ENCODE measurements around the gene ELK1.

ELK1 gene

DNA sequence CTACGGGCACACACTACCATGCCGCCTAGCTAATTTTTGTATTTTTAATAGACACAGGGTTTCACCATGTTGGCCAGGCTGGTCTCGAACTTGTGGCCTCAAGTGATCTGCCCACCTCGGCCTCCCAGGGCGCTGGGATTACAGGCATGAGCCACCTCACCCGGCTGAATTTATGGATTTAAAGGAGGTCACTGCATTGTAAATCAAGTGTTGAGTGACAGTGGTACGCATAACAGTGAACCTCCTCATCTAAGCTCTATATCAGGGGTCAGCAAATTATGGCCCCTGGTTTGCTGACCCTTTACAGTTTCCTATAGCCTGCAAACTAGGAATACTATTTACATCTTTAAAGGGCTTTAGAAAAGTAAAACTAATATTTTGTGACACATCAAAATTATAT, 11.2 kb upstream of the ELK1 start:
- Histone ChIP-seq H3K27ac (ENCODE audit: low read length) (no peak overlapping the region), H3K36me3 (ENCODE audit: insufficient read depth, low read depth, low read length) (peaks cover 12% of the 10 kb centered on the region), H3K4me3 (ENCODE audit: low read length) (no peak overlapping the region), H3K27me3 (ENCODE audit: insufficient read depth, low read length) (peaks cover 10% of the 10 kb centered on the region; the same call in 1 of the 2 replicates), H3K4me1 (ENCODE audit: insufficient read depth, low read length) (no peaks in the 10 kb centered on the region), H3K9me3 (ENCODE audit: insufficient read depth, low read depth, low read length) (no peaks in the 10 kb centered on the region), H3K9ac (ENCODE audit: low read depth, low read length) (no peak overlapping the region)

DNA sequence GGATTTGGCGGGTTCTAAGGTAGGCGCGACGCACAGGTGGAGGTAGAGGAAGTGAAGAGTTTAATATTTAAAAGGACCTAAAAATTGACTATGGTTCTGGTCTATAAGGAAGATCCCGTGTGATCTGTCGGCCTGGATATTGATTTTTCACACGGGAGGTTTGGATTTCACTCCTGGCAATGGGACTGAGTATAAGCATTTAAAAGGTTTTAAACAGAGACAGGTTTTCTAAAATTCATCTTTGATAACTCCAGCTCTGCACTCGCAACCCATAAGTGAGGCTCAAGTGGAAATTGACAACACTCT, 9.0 kb upstream of the ELK1 start:
- no peaks in the 10 kb centered on the region for H3K9me3 ChIP-seq (ENCODE audit: insufficient read depth, low read depth, low read length)
- peak overlapping the region; percentile 89 for H3K4me3 ChIP-seq (ENCODE audit: low read length)
- H3K27ac ChIP-seq (ENCODE audit: low read length) = no peak overlapping the region
- peaks cover 10% of the 10 kb centered on the region; the same call in 1 of the 2 replicates for H3K27me3 ChIP-seq (ENCODE audit: insufficient read depth, low read length)
- H3K36me3 ChIP-seq (ENCODE audit: insufficient read depth, low read depth, low read length) = peaks cover 26% of the 10 kb centered on the region
- H3K9ac ChIP-seq (ENCODE audit: low read depth, low read length) = no peak overlapping the region
- H3K4me1 ChIP-seq (ENCODE audit: insufficient read depth, low read length) = no peaks in the 10 kb centered on the region

DNA sequence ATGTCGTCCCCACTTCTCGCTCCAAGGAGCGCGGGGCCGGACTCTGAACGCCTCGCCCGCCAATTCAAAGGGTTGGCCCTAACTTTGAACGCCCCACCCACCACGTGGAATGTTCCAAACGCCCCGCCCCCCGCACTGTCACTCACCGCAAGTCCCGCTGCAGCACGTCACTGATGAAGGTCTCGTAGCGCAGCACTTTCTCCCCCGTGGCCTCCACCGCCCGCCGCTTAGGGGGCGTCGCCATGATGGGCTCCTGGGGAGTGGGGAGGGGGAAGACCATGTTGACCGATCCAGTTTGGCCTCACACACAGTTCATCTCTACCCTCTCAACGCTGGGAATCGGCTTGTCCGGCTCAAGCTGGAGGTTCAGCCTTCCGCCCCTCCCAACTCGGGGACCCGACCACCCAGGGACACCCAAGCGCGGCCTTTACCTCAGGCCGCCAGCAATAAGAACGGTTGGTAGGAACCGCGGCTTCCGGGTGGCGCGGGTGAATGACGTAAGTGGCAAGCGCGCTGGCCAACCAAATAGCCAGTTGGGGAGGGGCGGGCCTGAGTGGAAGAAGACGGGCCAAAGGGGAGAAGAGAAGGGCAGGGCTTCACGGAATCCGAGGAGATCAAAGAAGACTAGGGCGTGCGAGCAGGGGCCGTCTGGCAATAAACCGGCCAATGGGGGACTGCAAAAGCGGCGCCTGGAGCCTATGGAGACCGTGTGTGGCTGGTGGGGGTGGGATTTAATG, 8.5 kb upstream of the ELK1 start, which contains the start of gene UXT:
Gene UXT, minus strand, starts transcription at position 497 of the 737 bp plus-strand sequence. Its CDS starts 253 bp downstream, at position 244.
- Histone ChIP-seq H3K9ac (ENCODE audit: low read depth, low read length) (peak within 1 kb of the TSS; percentile 93), H3K36me3 (ENCODE audit: insufficient read depth, low read depth, low read length) (peaks cover 27% of the 10 kb centered on the region), H3K4me3 (ENCODE audit: low read length) (peak within 1 kb of the TSS; percentile 89), H3K9me3 (ENCODE audit: insufficient read depth, low read depth, low read length) (no peaks in the 10 kb centered on the region), H3K27ac (ENCODE audit: low read length) (peak within 1 kb of the TSS; percentile 84), H3K27me3 (ENCODE audit: insufficient read depth, low read length) (peaks cover 10% of the 10 kb centered on the region; the same call in 1 of the 2 replicates), H3K4me1 (ENCODE audit: insufficient read depth, low read length) (no peaks in the 10 kb centered on the region)

DNA sequence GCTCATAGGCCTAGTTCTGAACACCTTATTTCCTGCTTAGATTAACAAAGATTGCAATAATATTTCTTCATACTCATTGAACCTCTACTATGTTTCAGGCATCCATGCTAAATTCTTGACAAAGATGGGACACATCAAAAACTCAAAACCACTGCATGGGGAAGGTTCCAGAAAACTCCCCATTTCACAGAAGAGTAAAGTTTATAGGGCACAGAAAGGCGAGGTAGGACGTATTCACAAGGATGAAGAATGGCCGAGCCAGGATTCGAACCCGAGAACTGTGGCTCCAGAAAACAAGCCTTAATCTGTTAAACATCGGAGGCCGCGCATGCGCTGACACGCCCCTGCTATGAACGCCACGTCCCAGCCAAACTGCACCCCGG, 7.9 kb upstream of the ELK1 start:
- peak overlapping the region; percentile 56 for H3K27ac ChIP-seq (ENCODE audit: low read length)
- peaks cover 10% of the 10 kb centered on the region; the same call in 1 of the 2 replicates for H3K27me3 ChIP-seq (ENCODE audit: insufficient read depth, low read length)
- no peaks in the 10 kb centered on the region for H3K4me1 ChIP-seq (ENCODE audit: insufficient read depth, low read length)
- peak overlapping the region; percentile 93 for H3K9ac ChIP-seq (ENCODE audit: low read depth, low read length)
- peak overlapping the region; percentile 89 for H3K4me3 ChIP-seq (ENCODE audit: low read length)
- no peaks in the 10 kb centered on the region for H3K9me3 ChIP-seq (ENCODE audit: insufficient read depth, low read depth, low read length)
- H3K36me3 ChIP-seq (ENCODE audit: insufficient read depth, low read depth, low read length) = peaks cover 32% of the 10 kb centered on the region

DNA sequence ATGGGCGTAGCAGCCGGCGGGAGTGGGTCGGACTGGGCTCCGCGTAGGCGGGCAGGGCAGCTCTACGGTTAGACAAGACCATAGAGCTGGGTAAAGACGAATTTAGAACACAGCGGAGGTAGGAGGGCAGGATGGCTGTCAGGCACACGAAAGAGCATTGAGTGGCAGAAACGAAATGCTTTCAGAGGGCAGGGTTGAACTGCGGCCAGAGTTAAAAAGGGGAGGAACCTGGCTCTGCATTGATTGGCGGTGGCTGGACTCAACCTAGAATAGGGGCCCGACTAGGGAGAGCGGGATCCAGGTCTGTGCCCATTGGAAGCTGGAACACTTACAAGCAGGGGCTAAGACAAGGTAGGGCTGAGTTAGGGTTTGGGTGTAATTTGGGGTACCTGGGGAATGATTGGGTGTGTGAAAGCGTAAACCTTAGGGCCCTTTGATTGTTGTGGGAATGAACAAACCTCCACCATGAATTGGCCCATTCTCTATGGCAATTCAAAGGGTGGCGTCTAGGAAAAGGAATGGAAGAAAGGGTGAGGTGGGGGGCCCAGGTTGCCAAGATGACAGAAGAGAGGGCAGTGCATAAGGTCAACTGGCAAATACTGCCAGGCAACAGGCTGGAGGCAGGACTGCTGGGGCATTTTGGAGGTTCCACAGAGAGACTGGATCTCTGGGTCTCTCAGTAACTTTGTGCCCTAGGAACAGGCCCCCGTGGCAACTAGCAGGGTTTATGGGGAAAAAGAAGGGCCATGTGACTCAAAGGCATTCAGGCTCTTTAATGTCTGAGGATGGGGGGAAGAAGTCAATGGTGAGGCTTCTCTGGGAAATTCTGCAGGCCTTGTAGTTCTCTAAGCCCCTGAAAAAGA, 911 bp upstream of the ELK1 start:
- H3K4me1 ChIP-seq (ENCODE audit: insufficient read depth, low read length) = peaks cover 3% of the 10 kb centered on the region; the same call in 1 of the 2 replicates
- no peak overlapping the region for H3K27ac ChIP-seq (ENCODE audit: low read length)
- H3K4me3 ChIP-seq (ENCODE audit: low read length) = peak overlapping the region; percentile 75
- no peaks in the 10 kb centered on the region for H3K9me3 ChIP-seq (ENCODE audit: insufficient read depth, low read depth, low read length)
- H3K9ac ChIP-seq (ENCODE audit: low read depth, low read length) = peak overlapping the region; percentile 75; the same call in 1 of the 2 replicates
- no peaks in the 10 kb centered on the region for H3K27me3 ChIP-seq (ENCODE audit: insufficient read depth, low read length)
- peaks cover 22% of the 10 kb centered on the region for H3K36me3 ChIP-seq (ENCODE audit: insufficient read depth, low read depth, low read length)

DNA sequence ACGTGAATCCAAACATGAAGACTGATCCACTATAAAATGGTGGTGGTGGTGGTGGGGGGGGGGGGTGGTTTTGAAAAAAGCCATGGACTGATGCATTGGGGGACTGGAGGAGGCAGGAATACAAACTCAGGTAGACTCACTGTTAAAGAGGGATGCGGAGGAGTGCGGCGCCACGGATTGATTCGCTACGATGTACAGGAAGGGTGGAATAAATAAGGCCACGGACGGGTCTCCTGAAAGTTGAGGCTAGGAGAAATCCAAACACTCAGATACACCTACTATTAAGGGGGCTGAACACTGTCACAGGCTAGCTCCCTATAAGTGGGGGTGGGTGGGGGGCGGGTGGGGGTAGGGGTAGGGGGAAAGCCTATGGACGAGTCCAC, 591 bp downstream of the ELK1 start:
- H3K9me3 ChIP-seq (ENCODE audit: insufficient read depth, low read depth, low read length) = no peaks in the 10 kb centered on the region
- no peaks in the 10 kb centered on the region for H3K27me3 ChIP-seq (ENCODE audit: insufficient read depth, low read length)
- H3K4me3 ChIP-seq (ENCODE audit: low read length) = peak overlapping the region; percentile 76
- H3K27ac ChIP-seq (ENCODE audit: low read length) = no peak overlapping the region
- peaks cover 11% of the 10 kb centered on the region for H3K36me3 ChIP-seq (ENCODE audit: insufficient read depth, low read depth, low read length)
- H3K4me1 ChIP-seq (ENCODE audit: insufficient read depth, low read length) = peaks cover 3% of the 10 kb centered on the region; the same call in 1 of the 2 replicates
- H3K9ac ChIP-seq (ENCODE audit: low read depth, low read length) = peak overlapping the region; percentile 79; the same call in 1 of the 2 replicates

DNA sequence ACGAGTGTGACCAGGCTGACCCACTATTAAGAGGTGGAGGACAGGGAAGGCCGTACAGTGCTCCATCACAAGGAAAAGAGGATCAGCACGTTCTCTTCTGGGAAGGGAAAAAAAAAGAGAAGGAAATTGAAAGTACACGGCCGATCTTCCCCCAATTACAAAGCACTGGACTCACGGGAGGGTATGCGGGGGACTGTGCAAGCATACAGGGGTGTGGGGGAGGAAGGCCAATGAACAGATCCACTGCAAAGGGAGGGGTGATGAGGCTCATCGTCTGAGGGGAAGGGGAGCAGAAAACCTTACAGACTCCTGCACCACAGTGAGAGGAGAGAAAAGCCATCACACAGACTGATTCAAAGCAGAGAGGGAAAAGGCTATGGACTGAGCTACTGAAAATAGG, 1.1 kb downstream of the ELK1 start:
- Histone ChIP-seq H3K4me3 (ENCODE audit: low read length) (peak overlapping the region; percentile 76), H3K4me1 (ENCODE audit: insufficient read depth, low read length) (peaks cover 3% of the 10 kb centered on the region; the same call in 1 of the 2 replicates), H3K9me3 (ENCODE audit: insufficient read depth, low read depth, low read length) (no peaks in the 10 kb centered on the region), H3K27ac (ENCODE audit: low read length) (no peak overlapping the region), H3K36me3 (ENCODE audit: insufficient read depth, low read depth, low read length) (peaks cover 11% of the 10 kb centered on the region), H3K27me3 (ENCODE audit: insufficient read depth, low read length) (no peaks in the 10 kb centered on the region), H3K9ac (ENCODE audit: low read depth, low read length) (peak overlapping the region; percentile 59; the same call in 1 of the 2 replicates)

DNA sequence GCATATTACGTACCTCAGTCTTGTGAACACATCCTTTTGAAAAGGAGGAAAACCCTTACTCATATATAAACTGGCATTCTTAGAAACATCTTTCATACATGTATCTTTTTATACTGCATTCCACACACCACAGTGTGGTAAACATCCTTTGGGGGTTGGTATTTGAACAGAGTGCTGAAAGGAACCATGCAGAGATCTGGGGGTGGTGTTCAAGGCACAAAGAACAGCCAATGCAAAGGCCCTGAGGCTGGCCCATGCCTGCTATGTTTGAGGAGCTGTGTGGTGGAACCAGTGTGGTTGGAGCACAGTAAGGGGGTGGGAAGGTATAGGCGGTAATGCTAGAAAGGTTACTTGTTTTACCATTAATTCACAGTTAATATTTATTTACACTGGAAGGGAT, 2.0 kb downstream of the ELK1 start:
- Histone ChIP-seq H3K27me3 (ENCODE audit: insufficient read depth, low read length) (no peaks in the 10 kb centered on the region), H3K4me3 (ENCODE audit: low read length) (no peak overlapping the region), H3K27ac (ENCODE audit: low read length) (no peak overlapping the region), H3K4me1 (ENCODE audit: insufficient read depth, low read length) (peaks cover 3% of the 10 kb centered on the region; the same call in 1 of the 2 replicates), H3K9me3 (ENCODE audit: insufficient read depth, low read depth, low read length) (no peaks in the 10 kb centered on the region), H3K9ac (ENCODE audit: low read depth, low read length) (no peak overlapping the region), H3K36me3 (ENCODE audit: insufficient read depth, low read depth, low read length) (peaks cover 5% of the 10 kb centered on the region; the same call in 1 of the 2 replicates)

DNA sequence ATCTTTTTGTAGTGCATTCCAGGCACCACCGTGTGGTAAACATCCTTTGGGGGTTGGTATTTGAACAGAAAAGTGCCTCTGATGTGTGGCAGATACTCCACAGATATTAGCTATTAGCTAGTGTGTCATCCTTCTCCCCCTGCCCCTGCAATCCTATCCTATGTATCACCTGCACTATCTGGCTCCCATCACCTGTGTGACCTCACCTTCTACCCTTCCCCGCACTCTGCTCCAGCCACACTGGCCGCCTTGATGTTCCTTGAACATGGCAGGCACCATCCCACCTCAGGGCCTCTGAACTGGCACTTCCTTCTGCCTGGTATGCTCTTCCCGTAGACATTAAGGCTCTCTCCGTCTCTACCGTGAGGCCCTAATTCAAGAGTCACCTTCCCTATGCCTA, 3.7 kb downstream of the ELK1 start:
- peaks cover 3% of the 10 kb centered on the region; the same call in 1 of the 2 replicates for H3K4me1 ChIP-seq (ENCODE audit: insufficient read depth, low read length)
- H3K9ac ChIP-seq (ENCODE audit: low read depth, low read length) = no peak overlapping the region
- H3K27me3 ChIP-seq (ENCODE audit: insufficient read depth, low read length) = no peaks in the 10 kb centered on the region
- H3K4me3 ChIP-seq (ENCODE audit: low read length) = no peak overlapping the region
- peaks cover 1% of the 10 kb centered on the region; the same call in 1 of the 2 replicates for H3K36me3 ChIP-seq (ENCODE audit: insufficient read depth, low read depth, low read length)
- no peaks in the 10 kb centered on the region for H3K9me3 ChIP-seq (ENCODE audit: insufficient read depth, low read depth, low read length)
- H3K27ac ChIP-seq (ENCODE audit: low read length) = no peak overlapping the region

DNA sequence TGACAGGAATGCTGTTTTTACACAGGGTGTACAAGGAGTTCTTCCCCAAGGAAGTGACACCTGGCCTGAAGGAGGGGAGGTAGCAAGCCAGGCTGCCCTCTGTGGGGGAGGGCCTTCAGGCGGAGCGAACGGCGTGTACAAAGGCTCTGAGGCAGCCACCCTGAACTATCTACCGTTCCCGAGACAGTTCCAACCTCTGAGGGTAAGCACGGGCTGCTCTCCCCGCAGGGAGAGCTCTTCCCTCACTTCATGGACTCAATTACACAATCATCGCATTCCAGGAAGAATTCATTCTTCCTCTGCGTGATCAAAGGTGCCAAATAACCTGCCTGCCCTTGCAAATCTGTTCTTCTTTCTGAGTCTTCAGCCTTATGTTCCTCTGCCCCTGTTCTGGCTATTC, 4.8 kb downstream of the ELK1 start:
- H3K9me3 ChIP-seq (ENCODE audit: insufficient read depth, low read depth, low read length) = no peaks in the 10 kb centered on the region; the same call in 1 of the 2 replicates
- H3K9ac ChIP-seq (ENCODE audit: low read depth, low read length) = no peak overlapping the region
- no peaks in the 10 kb centered on the region for H3K4me1 ChIP-seq (ENCODE audit: insufficient read depth, low read length)
- peaks cover 12% of the 10 kb centered on the region for H3K36me3 ChIP-seq (ENCODE audit: insufficient read depth, low read depth, low read length)
- no peak overlapping the region for H3K4me3 ChIP-seq (ENCODE audit: low read length)
- H3K27ac ChIP-seq (ENCODE audit: low read length) = no peak overlapping the region
- H3K27me3 ChIP-seq (ENCODE audit: insufficient read depth, low read length) = no peaks in the 10 kb centered on the region

DNA sequence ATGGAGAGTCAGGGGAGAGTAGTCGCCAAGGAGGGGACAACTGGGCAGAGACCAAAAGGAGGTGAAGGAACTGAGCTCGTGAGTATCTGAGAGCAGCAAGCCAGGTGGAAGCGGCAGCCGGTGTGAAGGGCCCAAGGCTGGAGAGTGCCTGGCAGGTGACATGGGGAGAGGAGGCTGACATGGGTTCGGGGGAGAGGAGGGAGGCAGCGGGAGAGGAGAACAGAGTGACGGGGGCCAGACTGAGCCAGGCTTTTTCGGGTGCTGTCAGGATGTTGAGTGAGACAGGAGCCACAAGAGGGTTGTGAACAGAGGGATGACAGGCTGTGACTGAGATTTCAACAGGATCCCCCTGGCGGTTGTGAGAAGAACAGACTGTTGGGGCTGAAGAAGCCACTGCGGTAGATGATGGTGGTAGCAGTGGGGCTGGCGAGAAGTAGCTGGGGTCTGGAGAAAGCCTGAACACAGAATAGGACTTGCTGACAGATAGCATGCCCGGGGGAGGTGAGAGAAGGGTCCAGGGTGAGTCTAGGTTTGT, 5.7 kb downstream of the ELK1 start:
- no peaks in the 10 kb centered on the region; the same call in 1 of the 2 replicates for H3K9me3 ChIP-seq (ENCODE audit: insufficient read depth, low read depth, low read length)
- H3K27ac ChIP-seq (ENCODE audit: low read length) = no peak overlapping the region
- no peaks in the 10 kb centered on the region for H3K4me1 ChIP-seq (ENCODE audit: insufficient read depth, low read length)
- H3K36me3 ChIP-seq (ENCODE audit: insufficient read depth, low read depth, low read length) = peaks cover 21% of the 10 kb centered on the region
- no peak overlapping the region for H3K4me3 ChIP-seq (ENCODE audit: low read length)
- no peak overlapping the region for H3K9ac ChIP-seq (ENCODE audit: low read depth, low read length)
- H3K27me3 ChIP-seq (ENCODE audit: insufficient read depth, low read length) = no peaks in the 10 kb centered on the region

Data from iPS-20b (cell line).